Right hindlimb (tissue), 1 donor: ENCODE data around the gene SERPING1.
"Not testable (repeated sequence)": the region's sequence is repeated elsewhere in the genome, so short reads cannot be mapped to it uniquely, and the experiment has no call there.

Source experiments
- DNase-seq: peaks from one replicate; pipeline ENCODE4 v3.0.0-alpha.2; 2018

Gene SERPING1

DNA sequence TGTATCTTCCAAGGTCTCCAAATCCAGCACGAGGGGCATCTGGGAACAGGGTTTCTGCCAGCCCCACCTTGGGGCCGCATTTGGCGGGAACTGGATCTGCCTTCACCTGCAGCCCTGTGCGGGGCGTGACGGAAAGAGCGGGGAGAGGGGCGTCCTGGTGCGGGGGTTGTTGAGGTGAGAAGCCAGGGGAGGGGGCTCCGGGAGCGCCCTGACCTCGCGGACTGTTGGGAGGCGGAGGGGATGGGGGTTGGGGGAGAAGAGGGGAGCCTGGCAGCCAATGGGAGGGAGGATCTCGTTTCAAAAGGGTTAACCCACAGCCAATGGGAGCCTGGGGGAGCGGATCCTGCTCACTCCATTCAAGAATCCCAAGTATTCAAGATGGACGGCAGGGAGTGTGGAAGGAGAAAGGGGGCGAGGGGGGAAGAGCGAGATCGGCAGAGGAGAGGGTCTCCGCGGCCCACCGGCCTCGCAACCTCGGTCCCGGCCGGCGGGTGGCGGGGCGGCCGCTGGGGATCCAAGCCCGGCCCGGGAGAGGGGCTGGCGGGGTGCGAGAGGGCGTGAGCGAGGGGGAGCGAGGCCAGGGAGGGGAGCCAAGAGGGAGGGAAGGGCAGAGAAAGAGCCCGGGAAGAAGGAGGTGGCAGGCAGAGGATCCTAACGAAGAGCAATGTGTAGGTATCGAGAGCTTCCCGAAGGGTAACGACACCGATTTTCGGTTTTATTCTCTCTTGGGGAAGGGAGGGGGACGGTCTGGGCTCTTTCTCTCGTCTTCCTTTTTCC lies 40.7 kb downstream of the SERPING1 start:
- peak; percentile 94 for DNase-seq

DNA sequence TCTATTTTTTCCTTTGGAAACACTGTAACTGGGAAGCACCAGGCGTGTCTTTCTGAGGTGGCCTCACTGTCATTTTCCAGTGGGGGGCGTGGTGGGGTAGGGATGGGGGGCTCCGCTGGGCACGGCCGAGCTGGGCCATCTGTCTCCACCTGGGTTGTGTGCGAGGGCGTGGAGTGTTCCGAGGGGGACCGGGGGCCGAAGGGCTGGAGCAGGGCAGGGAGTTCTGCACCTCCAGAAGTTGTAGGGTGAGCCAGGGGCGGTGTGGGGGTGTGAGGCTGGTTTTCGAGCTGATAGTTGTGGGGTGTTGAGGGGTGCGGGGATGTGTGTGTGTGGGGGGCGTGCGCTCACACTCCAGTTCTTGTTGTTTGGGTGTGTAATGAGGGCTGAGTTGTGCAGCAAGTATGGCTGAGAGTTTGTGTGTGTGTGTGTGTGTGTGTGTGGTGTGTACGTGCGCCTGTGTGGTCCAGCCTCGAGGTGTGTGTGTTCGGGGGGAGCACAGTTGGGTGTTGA lies 41.4 kb downstream of the SERPING1 start:
- peak; percentile 36 for DNase-seq

DNA sequence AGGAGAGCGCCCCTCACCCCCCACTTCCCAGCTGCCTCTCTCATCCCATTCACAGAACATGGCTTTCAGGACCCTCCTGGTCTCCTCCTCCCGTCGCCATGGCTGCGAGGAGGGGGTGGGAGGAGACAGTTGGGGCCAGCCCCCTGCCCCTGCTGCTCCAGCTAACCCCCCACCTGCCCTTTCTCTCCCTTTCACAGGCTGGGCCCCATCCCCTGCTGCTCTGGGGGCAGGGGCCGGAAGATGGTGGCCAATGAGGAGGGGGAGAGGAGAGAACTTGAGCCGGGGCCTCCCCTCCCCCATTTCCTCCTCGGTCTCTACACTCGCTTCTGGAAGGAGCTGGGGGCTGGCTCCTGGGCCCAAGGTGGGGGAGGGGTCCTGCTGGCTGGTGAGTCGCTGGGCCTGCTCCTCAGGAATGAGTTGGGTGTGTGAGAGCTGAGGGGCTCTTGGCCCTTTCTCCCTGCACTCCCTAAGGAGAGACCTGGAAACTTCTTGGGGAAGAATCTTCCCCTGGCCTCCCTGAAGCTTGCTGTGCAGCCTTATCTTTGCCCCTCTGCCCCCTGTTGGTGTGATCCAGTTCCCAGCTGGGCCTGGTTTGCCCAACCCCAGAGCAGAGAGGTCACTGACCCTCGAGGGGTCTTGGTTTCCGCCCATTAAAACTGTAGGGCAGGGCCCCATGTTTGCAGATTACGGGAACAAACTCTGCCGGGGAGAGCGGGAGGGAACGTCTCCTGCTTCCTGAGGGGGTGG lies 42.0 kb downstream of the SERPING1 start:
- DNase-seq: peak; percentile 94

DNA sequence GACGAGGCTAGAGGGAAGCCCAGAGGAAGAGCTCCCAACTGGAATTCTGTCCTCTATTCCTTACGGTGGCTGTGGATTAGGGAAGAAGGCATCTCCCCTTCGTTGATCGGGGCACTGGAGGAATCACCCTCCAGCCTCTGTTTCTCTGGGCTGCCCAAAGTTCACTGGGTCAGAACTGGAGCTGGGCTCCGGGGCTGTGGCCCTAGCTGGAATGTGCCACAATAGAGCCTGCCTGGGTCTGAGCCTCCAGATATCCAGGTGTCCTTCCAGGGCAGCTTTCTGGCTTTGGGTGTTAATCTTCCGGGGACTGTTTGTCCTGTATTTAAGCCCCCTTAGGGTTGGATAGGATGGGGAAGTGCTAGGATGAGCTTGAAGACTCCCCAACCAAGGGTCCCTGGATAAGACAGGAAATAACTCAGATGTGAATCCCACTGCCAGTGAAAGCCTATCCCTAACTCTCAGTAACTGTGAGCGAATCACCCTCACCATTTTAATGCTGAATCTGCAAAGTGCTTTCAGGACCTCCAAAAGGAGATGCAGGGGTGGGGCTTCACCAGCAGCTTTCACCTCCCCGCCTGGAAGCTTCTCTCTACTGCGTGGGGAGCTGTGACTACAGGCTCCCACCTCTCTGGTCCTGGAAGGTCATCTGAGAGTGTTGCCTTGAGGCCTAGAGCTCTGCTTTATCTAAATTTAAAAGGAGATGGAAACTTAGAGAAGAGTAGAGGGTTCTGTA lies 42.7 kb downstream of the SERPING1 start:
- no peak for DNase-seq

DNA sequence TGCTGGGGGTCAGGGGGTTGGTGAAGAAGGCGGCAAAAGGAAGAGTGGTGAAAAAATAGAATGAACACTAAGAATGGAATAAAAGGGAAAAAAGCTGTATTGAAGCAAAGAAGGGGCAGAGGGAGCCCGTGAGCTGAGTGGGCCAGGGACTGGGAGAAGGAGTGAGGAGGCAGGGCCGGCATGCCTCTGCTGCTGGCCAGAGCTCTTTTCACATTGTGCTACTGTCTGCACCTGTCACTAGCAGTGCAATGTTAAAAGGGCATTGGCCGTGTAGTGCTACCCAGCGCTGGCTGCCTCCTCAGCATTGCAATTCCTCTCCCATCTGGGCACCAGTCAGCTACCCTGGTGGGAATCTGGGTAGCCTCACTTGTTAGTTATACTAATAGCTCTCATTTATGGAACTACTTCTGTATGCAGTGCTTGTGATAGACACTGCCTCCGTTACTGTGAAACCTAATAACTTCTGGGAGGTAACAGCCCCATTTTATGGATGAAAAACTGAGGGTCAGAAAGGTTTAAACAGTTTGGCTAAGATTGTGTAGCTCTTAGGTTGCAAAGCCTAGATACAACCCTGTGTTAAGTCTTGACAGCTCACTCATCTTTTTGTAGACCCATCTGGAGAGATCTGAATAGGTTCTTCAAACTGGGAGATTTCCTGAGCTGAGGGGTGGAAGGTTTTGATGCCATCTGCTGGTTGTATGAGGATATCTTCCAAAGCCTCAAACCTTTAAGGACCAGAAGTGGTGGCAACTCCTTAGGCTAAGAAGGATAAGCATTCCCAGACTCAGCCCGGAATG lies 43.7 kb downstream of the SERPING1 start:
- DNase-seq: peak; percentile 58

DNA sequence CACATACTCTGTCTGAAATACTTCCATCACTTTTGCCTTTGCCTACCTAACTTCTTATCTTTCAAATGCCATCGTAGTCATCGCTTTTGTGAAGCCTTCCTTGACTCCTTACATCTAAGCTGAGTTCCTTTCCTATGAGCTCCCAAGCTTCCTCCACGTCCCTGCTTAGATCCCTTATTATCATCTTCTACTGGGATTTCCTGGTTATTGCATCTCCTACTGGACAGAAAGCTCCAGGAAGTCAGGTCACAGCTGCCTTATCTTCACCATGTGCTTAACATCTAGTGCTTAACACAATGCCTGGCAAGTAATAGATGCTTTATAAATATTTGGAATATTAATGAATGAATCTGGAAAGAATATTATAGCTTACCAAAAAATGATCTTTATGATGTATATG lies 46.3 kb downstream of the SERPING1 start:
- DNase-seq: no peak

DNA sequence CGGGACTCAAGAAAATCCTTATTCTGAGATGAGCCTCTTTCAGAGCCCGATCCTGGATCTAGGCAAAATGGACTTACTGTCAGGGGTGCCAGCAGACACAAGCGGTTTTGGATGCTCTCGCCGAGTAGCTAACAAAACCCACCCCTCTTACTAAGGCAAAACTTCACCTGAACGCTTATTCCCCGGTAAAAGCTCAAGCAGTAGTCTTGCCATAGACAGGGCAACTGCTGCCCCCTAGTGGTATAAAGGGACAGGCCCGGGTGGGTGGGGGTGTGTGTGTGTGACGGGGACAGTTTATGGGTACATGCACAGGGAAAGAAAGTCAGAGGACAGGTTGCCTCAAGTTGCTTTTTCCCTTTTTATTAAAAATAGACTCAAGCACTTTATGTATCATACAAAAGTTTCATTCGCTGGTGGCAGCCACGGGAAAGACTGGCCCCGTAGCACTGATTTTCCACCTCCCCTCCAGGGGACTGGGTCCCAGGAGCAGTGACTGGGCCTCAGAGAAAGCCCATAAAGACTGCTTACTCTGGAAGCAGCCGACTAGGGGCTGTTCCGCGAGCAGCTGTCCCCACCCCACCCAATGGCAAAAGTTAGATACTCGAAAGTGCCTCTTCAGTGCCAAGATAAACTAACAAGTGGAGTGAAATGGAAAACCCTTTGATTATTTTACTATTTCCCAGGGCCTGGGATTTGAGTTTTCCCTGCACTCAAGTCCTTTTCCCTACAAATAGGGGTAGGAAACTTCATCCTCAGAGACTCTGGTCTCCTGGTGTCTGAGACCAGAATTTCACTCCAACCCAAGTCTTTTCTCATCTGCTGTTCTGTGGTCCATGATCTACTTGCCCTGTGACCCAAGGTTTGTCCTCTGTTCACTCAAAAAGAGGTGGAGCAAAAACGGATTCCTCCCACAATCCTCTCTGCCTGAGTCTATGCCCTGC lies 47.5 kb downstream of the SERPING1 start:
- peak; percentile 87 for DNase-seq

DNA sequence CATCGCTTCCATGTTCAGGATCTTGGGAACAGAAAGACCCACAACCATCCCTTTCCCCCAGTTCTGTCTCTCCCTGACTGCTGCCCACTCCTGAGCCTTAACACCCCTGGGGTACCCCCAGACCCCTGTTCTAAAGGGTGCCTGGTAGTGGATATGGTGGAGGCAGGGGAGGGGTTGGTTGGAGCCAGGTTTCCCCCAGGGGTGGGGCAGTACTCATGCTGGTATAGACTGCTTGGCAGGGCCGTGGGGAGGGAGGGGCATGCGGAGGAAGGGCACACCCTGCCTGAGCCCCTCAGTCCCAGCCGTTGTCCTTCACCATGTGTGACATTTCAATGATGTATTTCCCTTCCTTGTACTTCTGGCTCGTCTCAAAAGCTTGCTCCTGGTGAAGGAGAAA lies 48.2 kb downstream of the SERPING1 start:
- DNase-seq: no peak

DNA sequence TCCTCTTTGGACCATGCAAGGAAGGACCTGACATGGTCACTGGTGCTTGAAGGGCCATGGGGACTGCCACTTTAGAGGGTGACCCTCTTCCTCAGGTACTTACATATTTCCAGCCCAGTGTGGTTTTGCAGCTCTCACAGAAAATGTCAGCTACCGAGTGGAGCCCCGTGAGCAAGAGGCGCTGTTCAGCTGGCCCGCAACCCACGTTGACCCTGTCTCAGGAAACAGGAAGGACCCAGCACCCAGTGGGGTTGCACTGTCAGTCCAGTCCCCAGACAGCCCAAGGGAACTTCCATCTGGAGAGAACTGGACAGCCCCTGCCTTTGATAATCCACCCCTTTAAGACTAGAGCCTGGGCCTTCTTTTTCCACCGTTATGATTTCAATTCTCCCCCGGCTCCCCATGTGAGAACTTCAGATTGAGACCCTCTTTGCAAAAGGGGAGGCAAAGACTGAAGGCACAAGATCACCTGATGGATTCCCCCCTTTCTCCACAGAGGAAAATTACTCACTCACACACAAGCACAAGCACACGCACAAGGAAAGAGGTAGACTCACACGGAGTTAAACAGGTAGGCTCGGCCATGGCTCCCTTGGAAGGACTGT lies 48.8 kb downstream of the SERPING1 start:
- no peak for DNase-seq

DNA sequence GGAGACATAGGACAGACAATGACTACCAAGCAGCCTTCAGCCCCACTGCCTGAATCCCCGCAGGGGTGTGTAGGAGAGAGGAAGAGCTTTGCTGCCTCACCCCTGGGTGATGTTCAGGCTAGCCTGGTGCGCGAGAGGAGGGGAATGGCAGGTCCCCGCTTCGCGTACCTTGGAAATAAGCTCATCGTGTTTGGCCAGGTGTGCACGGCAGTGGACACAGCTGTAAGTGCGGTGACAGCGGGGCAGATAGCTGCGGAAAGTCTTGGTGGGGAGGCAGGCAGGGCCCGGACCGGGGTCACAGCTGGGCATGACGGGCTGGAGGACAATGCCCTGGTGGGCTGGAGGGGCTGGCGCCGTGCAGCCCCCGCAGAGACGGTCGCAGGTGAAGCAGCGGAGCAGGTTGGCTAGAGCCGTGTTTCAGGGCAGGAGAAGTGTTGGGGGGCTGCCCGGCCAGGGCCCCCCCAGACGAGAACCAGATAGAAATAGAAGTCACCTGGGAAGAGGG lies 49.4 kb downstream of the SERPING1 start:
- DNase-seq: no peak

DNA sequence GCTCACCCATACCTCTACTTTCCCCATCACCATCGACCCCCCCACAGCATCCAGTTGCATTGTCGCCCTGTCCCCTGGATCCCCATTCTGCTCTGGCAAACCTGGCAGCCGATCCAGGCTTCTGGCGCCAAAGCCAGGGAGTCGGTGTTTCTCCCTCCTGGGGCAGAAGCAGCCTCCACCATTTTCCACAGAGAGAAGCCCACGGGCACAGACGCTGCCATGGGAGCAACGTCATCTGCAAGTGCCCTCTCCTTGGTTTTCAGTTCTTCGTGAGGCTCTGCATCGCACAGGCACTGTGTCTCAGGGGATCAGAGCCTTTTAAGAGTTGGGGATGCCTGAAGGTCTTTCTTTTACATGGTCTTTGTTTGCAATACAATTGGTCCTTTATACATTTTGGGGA lies 49.9 kb downstream of the SERPING1 start:
- DNase-seq: peak; percentile 44

DNA sequence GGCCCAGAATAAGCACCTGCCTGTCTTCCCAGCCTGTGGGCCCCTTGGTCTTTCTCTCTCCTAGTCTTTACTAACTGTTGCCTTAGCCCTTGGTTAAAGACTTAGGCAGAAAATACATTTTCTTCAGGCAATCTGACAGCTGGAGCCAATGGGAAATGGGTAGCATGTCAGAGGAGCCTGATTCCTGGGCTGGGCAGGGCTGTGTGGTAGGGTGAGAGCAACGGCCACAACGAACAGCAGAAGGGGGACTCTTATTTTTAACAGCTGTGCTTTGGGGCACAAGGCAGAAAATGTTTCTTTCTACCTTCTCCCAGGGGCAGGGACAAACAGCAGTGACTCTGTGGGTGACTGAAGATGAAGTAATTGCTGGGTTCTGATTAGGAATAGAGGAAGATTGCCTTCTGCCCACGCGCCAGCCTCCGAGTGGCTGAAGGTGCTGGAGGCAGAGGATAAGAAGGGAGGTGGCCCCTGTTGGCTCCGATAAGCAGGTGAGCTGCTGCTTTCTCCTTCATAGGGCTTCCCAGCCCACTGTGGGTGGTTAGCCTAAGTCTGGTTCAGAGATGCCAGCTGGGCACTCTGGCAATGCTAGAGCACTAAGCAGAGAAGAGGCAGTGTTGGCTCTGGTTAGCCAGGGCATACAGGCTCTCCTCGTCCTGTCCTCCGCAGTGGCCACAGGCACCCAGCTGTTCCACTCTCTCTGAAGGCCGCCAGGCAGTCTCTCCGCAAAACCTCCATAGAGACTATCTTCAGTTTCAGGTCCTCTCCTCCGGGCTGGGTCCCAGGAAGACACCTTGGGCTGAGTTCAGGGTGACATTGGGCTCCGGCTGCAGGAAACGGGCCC lies 50.7 kb downstream of the SERPING1 start:
- DNase-seq: peak; percentile 38

DNA sequence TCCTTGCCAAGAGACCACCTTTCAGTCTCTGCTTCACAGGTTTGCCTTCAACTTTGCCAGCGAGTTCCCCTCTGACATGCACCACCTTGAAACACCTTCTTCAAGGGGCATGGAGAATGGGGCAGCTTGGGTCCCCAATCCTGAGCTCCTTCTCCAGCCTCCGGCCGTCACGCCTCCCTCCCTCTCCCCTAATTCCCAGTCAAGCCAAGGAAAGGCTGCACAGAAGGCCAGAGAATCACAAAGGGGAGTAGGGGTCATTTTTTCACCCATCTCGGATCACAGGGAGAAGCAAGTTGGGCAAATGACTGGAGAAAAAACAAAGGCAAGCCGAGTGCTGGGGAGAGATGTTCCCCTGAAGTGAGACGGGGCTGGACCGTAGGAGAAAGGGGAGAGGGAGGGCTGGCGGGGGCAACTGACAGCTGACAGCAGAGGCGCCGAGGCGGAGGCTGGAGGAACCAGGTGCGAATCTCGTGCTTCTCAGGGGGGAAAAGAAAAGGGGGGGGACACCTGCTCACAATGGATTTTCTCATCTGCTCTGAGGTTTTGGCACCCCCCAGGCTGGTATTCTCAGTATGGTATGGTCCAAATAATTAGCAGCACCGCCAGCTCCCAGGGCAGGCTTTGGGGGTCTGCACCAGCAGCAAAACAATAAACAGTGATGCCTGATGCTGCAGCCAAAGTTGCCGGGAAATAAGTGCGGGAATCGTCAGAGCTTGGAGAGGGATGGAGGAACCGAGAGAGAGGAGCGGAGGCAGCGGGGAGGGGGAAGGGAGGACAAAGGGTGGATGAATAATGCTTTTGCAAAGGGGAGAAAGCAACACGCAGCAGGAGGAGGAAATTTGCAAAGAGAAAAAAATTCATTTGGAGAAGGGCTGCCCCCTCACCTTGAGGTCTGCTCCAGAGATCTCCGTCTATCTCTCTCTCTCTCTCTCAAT lies 51.6 kb downstream of the SERPING1 start:
- peak; percentile 38 for DNase-seq

DNA sequence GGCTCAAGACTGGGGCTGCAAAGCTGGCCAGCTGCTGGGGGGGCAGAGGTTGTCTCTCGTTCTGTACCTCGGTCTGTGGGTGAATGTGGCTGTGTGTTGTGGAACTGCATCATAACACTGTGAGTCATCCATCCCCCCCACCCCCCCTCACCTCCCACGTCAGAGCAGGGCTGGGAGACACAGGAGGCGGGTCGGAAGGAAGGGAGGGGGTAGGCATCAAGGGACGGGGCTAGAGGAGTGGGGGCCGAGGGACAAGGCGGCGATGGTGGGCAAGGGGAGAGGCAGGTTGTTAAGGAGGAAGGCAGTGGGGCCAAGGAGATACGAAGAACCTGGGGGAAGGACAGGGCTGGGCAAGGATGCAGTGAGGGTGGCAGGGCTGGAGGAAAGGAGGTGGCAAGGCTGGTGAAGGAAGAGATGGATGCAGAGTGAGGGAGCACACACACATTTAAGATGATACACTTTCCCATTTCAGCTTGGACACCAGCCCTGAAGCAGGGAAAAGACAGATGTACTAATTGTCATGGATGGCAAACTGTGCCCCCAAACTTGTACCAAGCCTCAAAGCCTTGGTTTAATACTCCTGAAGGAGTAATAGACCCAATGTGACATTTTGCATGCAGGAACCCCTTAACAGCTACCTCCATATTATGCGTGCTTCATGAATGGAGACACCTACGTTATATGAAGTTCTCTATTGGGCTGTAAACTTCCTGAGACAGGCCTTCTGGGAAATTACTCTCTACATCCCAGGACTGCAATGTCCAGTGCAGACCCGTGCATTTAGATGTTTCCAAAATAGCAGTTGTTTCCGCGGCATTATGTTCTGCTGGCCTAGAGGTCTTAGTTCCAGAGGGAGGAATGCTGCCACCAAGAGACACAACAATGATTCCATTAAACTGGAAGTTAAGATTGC lies 52.6 kb downstream of the SERPING1 start, which contains the start of gene YPEL4:
Gene YPEL4, minus strand, starts transcription at position 87 of the 913 bp plus-strand sequence. CDS start 2,805 bp downstream, outside the sequence.
- peak; percentile 90 for DNase-seq

DNA sequence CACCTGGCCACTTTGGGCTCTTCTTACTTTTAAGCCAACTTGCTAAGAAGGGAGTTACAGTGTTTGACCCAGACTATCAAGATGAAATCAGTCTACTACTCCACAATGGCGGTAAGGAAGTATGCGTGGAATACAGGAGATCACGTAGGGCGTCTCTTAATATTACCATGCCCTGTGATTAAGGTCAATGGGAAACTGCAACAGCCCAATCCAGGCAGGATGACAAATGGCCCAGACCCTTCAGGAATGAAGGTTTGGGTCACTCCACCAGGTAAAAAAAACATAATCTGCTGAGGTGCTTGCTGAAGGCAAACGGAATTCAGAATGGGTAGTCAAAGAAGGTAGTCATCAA lies 53.2 kb downstream of the SERPING1 start:
- DNase-seq: no peak

DNA sequence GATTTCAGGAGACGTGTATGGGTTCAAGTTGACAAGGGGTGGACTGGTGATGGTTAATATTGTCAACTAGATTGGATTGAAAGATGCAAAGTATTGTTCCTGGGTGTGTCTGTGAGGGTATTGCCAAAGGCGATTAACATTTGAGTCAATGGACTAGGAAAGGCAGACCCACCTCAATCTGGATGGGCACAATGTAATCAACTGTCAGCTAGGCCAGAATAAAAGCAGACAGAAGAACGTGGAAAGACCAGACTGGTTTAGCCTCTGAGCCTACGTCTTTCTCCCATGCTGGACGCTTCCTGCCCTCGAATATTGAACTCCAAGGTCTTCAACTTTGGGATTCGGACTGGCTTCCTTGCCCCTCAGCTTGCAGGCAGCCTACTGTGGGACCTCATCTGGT lies 53.9 kb downstream of the SERPING1 start:
- DNase-seq: no peak

DNA sequence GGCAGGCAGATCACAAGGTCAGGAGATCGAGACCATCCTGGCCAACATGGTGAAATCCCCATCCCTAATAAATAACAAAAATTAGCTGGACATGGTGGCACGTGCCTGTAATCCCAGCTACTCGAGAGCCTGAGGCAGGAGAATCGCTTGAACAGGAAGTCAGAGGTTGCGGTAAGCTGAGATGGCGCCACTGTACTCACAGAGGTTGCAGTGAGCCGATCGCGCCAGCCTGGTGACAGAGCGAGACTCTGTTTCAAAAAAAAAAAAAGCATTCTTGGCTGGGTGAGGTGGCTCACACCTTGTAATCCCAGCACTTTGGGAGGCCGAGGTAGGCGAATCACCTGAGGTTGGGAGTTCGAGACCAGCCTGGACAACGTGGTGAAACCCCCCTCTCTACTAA lies 54.7 kb downstream of the SERPING1 start:
- not testable (repeated sequence) for DNase-seq
